SK-N-DZ (cell line): ENCODE results near the gene LLGL2. TPM values are rescaled to one million over a fixed set of nuclear protein-coding genes. Genes with fewer than 3 reads are reported as not detected.
A peak's percentile ranks its signal among the peaks of the same experiment; 100 is the strongest.
"Not testable (repeated sequence)": the region's sequence is repeated elsewhere in the genome, so short reads cannot be mapped to it uniquely, and the experiment has no call there.

Source experiments
- DNase-seq: peaks from one replicate; pipeline ENCODE4 v3.0.0-alpha.2; 2015; ENCODE audit warnings: low spot score
- polyA plus RNA-seq, 2 experiments: library from polyadenylated mRNA; depleted of rRNA; stranded (reverse); fragments of >200 nt; gene quantifications; 2 replicates each; pipeline ENCODE4 v1.2.3, GENCODE V29; 2014

LLGL2 gene, protein sequence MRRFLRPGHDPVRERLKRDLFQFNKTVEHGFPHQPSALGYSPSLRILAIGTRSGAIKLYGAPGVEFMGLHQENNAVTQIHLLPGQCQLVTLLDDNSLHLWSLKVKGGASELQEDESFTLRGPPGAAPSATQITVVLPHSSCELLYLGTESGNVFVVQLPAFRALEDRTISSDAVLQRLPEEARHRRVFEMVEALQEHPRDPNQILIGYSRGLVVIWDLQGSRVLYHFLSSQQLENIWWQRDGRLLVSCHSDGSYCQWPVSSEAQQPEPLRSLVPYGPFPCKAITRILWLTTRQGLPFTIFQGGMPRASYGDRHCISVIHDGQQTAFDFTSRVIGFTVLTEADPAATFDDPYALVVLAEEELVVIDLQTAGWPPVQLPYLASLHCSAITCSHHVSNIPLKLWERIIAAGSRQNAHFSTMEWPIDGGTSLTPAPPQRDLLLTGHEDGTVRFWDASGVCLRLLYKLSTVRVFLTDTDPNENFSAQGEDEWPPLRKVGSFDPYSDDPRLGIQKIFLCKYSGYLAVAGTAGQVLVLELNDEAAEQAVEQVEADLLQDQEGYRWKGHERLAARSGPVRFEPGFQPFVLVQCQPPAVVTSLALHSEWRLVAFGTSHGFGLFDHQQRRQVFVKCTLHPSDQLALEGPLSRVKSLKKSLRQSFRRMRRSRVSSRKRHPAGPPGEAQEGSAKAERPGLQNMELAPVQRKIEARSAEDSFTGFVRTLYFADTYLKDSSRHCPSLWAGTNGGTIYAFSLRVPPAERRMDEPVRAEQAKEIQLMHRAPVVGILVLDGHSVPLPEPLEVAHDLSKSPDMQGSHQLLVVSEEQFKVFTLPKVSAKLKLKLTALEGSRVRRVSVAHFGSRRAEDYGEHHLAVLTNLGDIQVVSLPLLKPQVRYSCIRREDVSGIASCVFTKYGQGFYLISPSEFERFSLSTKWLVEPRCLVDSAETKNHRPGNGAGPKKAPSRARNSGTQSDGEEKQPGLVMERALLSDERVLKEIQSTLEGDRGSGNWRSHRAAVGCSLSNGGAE
- polyA plus RNA-seq (2014; cell fraction: cytosol; rRNA removed) = 1.3 and 1.7 TPM in 2 replicates
- polyA plus RNA-seq (2014; cell fraction: nucleus; rRNA removed) = 1.1 and 1.7 TPM in 2 replicates

DNA sequence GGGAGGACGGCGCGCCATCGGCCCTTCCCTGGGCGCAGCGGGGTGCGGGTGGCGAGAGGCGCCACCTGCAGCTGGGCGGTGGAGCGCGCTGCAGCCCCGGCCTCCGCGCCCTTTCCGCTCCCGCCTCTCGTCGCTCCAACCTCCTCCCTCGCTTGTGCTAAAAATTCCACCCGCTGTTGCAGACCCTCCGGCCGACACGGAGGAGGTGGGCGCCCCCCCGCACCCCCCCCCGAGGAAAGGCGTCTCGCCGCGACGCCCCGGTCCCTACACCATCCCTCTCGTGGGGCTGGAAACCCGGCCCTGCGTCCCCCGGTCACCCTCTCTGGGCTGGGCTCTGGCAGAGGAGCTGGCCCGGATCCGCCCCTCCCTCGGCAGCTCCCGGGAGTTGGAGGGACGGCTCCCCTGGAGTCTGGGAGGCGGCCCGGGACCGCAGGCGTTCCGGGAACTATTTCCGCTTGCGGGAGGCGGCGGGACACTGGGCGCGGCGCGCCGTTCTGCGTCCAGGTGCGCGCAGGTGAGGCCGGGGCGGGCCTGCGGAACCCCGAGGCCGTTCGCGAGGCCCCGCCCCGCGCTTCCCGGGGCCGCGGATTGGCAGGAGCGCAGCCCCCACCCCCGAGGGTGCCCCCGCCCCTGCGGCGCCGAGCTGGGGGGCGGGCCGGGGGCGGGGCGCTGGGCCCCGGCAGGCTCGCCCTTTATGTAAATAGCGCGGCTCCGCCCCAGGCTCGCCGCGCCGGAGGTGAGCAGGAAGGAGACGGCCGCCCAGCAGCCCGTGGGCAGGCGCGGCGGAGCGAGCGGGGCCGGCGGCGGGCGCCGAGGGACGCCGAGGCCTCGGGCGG, at the start of gene LLGL2:
LLGL2 (plus strand) TSS at position 728 of the 836 bp plus-strand sequence. CDS start 17,730 bp downstream, outside the sequence.
- DNase-seq = peak; percentile 73

DNA sequence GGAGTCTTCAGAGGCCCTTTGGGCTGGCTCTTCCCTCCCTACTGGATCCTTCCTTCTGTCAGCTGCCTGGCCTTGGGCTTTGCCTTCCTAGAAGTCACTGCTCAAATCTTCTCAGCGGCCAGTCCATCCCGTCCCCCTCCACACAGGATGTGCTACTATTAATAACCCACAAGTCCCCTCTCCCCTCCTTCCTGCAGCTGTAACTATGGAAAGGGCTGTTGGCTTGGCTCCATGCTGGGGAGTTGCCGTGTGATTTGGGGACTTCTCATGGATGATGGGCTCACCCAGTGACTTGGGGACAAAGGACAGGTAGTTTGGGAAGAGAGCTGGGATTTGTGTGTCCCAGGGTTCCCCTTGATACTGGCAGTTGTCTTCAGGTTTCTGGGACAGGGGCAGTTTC, 49.6 kb upstream of the LLGL2 start:
- DNase-seq = no peak

DNA sequence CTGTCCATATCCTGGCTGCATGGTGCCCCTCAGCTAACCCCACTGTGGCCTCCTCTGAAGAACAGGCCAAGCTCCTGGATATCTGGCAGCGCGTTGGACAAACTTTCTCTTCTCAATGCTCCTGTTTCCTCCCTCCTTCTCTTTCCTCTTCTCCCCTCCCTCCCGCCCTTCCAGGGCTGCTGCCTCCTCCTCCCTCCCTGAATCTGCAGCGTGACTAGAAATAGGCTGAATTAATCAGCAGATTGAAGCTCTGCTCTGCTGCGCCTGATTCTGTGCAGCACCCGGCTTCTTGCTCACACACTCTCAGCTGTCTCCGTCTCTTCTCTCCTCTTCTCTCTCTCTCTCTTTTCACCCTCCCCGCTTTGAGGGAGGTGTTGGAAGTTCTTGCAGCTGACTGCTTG, 49.2 kb upstream of the LLGL2 start:
- DNase-seq = no peak

DNA sequence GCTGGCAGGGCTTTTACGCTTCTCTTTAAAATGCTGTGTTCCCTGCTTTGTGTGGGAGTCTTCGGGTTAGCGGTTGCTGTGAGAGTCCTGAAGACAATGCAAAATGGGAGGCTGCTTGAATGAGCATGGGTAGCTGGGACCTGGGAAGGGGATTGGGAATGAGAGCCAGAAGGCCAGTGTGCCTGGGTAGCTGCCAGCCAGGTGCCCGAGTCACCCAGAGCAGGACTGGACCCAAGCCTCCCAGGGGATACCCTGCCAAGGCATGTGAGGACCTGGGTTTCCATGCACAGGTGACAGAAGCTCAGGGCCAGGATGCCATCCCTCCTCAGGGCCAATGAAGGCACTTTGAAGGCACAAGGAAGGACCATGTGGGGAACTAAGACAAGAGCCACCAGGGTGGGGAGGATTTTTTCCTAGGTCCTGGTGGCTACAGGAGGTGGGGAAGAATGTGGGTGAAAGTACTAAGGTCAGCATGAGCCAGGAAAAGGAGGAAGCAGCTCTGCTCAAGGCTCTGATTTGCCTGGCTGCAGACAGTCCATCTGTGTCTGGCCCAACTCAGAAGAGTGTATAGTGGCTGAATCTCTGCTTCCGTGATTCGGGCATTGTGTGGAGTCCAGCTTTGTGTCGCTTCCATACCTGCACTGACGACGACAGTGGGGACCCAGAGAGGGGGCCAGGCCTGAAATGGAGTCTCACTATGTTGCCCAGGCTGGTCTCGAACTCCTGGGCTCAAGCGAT, 48.6 kb upstream of the LLGL2 start:
- no peak for DNase-seq

DNA sequence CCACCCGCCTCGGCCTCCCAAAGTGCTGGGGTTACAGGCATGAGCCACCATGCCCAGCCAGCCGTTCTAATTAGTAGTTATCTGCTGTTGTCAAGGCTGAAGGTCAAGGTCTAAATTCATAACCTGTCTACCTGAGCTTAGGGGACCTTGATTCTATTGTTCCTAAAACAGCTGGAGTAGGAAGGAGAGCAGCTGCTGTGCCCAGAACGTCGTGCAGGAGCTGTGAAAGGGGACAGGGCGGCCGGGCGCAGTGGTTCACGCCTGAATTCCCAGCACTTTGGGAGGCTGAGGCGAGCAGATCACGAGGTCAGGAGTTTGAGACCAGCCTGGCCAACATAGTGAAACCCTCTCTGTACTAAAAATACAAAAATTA, 48.0 kb upstream of the LLGL2 start:
- not testable (repeated sequence) for DNase-seq

DNA sequence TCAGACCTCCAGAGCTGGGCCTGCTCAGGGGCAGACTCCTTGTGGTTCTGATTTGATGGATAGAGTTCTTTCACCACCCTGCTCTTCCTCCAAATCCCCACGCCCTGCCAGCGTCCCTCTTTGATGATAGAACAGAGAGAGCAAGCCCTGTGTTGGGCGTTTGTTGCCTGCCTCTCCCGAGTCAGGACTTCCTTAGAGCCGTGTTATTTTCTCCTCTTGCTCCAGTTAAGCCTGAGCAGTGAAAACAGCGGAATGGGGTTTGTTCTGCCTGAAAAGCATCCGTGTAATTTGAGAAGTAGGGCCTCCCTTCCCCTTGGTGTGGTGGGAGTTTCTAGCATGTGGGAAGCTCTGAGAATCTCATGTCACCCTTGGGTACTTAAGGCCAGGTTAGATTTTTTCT, 47.0 kb upstream of the LLGL2 start:
- no peak for DNase-seq

DNA sequence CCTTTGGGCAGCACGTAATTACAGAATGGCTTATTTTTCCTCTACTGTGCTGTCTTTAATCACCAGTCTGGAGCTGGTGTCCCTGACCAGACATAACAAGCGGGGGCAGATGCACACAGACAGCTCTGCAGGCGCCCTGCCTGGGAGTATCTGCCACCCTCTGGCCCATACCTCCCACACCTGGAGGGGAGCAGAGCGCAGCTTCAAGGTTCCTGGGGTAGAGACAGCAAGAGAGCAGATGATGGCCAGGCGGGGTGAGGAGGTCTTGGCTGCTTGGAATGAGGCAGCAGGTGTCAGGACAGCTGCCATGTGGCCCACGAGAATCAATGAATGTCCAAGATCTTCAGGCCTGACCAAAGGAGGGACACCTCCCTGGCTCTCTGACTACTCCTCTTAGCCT, 45.2 kb upstream of the LLGL2 start:
- no peak for DNase-seq

DNA sequence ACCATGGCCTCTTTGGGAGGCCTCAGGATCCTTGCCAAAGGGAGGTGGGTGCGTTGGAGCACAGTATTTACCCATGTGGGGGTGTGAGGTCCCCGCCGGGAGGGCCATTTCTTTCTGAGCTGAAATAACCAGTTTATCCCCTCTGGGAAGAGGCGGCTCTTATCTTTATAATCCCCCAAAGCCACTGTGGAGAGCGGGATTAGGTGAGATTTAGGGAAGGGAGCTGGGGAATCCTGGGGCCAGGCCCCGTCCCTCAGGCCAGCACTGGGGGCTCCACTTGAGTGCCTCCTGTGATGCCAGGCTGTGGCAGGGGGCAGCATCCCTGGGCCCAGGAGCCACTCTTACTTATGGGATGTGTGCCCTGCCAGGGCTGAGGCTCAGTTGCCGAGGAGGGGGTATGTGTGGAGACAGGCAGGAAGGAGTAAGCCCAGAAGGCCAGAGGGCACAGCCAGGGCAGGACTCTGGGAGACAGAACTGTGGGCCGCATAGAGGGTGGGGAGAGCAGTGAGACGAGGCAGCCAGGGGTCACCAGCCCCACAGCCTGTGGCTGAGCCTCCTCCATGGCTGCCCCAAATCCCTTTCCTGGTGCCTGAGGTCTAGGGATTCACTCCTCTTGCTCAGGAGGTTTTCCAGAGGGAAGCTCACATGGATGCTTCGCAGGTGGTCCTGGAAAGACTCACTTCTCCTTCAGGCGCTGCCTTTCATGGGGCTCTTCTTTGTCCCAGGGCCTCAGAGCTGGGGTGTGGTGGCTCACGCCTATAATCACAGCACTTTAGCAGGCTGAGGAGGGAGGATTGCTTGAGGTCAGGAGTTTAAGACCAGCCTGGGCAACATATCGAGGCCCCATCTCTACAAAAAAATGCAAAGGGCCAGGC, 44.1 kb upstream of the LLGL2 start:
- no peak for DNase-seq

DNA sequence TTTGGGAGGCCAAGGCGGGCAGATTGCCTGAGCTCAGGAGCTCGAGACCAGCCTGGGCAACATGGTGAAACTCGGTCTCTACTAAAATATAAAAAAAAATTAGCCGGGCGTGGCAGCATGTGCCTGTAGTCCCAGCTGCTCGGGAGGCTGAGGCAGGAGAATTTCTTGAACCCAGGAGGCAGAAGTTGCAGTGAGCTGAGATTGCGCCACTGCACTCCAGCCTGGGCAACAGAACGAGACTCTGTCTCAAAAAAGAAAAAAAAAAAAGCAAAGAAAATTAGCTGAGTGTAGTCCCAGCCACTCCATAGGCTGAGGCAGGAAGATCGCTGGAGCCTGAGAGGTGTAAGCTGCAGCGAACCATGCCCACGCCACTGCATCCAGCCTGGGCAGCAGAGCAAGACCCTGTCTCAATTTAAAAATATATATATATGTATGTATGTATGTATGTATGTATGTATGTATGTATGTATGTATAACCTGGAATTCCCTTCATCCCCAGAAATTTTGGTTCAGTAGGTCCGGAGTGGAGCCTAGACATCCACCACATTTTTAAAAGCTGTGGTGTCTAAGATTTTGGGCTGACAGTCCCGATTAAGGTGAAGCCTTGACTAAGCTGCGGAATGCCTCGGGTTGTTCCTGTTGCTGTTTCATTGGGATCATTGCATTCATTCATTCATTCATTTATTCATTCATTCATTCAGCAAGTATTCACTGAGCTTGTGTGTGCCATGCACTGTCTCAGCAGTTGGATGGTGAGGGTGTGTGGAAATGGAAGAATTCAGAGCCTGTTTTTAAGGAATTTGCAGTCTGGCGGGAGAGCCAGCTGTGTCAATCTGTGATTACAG, 43.2 kb upstream of the LLGL2 start:
- no peak for DNase-seq

DNA sequence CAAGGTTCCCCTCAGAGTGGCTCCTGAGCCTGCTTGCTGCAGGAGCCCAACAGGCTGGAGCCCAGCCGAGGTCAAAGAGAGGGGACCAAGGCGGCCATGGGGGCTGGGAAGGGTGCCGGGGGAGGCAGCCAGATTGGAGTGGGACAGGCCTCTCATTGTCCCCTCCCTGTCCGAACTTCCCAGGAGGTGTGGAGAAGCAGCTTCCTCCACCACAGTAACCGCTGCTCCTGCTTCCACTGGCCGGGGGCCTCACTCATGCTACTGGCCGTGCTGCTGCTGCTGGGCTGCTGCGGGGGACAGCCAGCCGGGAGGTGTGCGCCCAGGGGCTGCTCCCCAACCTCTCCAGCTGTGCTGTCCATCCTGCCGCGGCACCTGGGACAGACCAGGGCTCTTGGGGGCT, 39.8 kb upstream of the LLGL2 start:
- DNase-seq = no peak

DNA sequence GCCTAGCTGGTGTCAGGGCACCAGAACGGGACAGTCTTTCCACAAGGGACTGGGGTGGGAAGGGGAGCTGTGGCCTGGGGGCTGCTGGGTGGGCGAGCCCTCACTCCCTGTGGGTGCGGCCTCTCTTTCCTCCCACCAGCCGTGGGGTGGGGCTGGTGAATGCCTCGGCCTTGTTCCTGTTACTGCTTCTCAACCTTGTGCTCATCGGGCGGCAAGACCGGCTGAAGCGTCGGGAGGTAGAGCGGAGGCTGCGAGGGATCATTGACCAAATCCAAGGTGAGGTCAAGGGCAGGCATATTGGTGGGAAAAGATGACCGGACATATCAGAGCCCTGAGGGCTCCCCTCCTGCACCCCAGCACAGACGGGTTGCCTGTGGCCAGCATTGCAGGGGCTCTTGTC, 39.3 kb upstream of the LLGL2 start:
- DNase-seq = no peak

DNA sequence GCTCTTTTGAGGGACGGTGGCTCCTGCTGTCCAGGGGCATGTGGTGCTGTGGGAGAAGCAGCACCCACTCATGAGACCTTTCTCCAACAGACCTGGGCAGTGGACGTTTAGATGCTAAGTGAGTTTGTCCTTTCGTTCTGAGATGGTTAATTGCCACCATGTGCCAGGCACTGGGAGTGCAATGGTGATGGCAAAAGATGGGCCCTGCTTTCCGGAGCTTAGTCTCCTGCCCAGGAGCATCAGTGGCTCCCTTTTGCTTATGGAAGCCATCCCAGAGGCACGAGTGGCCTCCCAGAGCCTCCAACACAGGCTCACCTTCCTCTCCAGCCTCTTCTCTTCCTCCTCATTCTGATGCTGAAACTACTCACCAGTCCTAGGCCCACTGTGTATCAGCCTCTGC, 38.5 kb upstream of the LLGL2 start:
- no peak for DNase-seq

DNA sequence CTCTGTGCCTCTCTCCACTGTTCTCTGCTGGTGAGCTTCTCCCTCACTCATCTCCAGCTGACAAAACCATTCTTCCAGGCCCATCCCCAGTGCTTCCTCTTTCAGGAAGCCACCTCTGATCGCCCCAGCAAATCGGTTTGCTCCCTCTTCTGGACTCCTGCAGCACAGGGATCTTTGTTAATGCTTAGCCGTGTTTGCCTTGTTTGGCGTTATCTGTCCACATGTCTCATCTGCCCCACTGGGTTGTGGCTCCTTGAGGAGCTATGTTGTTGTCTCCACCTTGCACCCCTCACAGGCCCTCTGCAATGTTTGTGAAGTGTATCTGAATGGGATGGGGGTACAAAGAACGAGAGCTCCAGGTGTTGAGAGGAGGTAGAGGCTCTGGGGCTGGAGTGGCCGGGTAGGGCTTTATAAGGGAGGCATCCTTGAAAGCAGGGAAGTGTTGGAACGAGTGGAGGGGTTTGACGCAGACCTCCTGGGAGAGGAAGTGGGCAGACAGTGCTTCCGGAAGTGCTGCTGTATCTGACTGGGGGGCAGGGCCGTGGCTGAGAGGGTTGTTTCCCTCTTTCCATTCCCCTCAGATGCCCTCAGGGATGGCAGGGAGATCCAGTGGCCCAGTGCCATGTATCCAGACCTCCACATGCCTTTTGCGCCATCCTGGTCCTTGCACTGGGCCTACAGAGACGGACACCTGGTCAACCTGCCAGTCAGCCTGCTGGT, 38.0 kb upstream of the LLGL2 start:
- no peak for DNase-seq

DNA sequence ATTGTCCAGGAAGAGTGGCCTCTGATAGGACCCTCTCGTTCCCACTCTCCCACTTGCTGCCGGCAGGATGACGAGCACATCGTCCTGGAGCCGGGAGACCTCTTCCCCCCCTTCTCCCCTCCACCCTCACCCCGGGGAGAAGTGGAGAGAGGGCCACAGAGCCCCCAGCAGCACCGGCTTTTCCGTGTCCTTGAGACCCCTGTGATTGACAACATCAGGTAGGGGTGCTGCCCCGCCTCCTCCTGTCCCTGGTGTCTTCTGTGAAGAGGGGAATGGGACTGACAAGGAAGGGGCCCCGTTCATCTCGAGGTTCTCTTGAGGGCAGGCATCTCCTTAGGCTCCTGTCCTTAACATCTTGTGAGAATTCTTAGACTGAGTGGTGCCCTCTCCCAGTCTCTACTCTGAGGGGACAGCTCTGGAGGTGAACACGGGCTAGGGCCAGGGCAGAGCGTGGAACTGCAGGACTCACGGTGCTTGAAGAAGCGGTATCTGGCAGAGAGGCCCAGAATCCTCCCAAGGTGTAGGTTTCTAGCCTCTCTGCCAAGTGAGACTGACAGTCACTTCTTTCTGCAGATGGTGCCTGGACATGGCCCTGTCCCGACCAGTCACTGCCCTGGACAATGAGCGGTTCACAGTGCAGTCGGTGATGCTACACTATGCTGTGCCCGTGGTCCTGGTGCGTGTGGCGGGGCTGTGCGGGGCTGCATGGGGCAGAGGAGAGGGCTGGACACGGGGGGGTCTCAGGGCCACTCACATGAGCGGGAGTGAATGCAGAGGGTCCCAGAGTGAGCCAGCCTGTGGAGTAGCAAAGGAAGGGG, 36.6 kb upstream of the LLGL2 start:
- no peak for DNase-seq

DNA sequence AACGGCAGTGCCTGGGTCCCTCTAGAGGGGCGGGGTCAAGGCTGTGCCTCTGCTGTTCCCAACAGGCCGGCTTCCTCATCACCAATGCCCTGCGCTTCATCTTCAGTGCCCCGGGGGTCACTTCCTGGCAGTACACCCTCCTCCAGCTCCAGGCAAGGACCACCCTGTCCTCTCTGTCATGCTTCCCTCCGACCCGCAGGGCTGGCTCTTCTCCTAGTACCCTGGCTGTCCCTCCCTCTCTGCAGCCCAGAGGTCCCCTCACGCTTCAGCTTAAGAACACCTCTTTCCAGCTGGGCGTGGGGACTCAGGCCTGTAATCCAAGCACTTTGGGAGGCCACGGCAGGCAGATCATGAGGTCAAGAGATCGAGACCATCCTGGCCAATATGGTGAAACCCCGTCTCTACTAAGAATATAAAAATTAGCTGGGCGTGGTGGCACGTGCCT, 36.0 kb upstream of the LLGL2 start:
- DNase-seq = no peak

DNA sequence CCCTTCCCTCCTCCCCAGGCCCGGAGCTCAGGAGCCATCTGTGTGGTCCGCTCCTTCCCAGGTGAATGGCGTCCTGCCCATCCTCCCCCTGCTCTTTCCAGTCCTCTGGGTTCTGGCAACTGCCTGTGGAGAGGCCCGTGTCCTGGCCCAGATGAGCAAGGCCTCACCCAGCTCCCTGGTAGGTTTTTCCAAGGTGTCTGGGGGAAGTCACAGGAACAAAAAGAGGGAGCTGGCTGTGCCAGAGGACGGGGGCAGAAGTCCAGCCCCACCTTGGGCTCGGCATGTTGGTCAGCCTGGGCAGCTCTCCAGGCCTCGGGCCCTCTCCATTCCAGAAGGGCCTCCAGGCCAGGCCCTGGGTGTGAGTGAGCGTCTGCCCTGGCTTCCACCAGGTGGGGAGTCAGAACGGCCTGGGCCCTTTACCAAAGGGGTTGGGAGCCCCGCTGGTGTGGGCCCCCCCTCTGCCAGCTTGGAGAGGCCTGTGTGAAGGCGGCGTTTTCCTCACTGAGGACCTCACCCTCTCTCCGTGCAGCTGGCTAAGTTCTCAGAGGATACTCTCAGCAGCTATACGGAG, 35.2 kb upstream of the LLGL2 start:
- no peak for DNase-seq
